Measurements from ENCODE around the gene DSTN.

Gene DSTN

GRCh38 chr20:17621229-17621968 is 51.5 kb downstream of the DSTN start:
- H3K4me1 ChIP-seq (ENCODE audit: insufficient read depth, low read length) = no peaks in the 10 kb centered on the region
- peaks cover 5% of the 10 kb centered on the region for H3K36me3 ChIP-seq (ENCODE audit: insufficient read depth, low read length)

GRCh38 chr20:17622086-17622850 is 52.4 kb downstream of the DSTN start:
- no peak overlapping the region for H2AFZ ChIP-seq (ENCODE audit: low read depth, low read length)
- H3K27me3 ChIP-seq (ENCODE audit: insufficient read depth, low read length) = no peaks in the 10 kb centered on the region
- no peaks in the 10 kb centered on the region for H3K4me1 ChIP-seq (ENCODE audit: insufficient read depth, low read length)
- peaks cover 3% of the 10 kb centered on the region for H3K36me3 ChIP-seq (ENCODE audit: insufficient read depth, low read length)
- H3K4me3 ChIP-seq (ENCODE audit: low read length) = no peak overlapping the region
- no peaks in the 10 kb centered on the region for H3K9me3 ChIP-seq (ENCODE audit: low read length)

More at GRCh38 chr20:17621229-17621968, 51.5 kb downstream of the DSTN start:
- no peak overlapping the region for H2AFZ ChIP-seq (ENCODE audit: low read depth, low read length)
- no peaks in the 10 kb centered on the region for H3K9me3 ChIP-seq (ENCODE audit: low read length)
- no peak overlapping the region for H3K4me3 ChIP-seq (ENCODE audit: low read length)
- no peaks in the 10 kb centered on the region for H3K27me3 ChIP-seq (ENCODE audit: insufficient read depth, low read length)

GRCh38 chr20:17622851-17623508 is 53.1 kb downstream of the DSTN start:
- H3K36me3 ChIP-seq (ENCODE audit: insufficient read depth, low read length) = peaks cover 3% of the 10 kb centered on the region
- no peak overlapping the region for H2AFZ ChIP-seq (ENCODE audit: low read depth, low read length)
- no peaks in the 10 kb centered on the region for H3K4me1 ChIP-seq (ENCODE audit: insufficient read depth, low read length)
- H3K4me3 ChIP-seq (ENCODE audit: low read length) = no peak overlapping the region
- H3K27me3 ChIP-seq (ENCODE audit: insufficient read depth, low read length) = no peaks in the 10 kb centered on the region
- H3K9me3 ChIP-seq (ENCODE audit: low read length) = no peaks in the 10 kb centered on the region

DNA sequence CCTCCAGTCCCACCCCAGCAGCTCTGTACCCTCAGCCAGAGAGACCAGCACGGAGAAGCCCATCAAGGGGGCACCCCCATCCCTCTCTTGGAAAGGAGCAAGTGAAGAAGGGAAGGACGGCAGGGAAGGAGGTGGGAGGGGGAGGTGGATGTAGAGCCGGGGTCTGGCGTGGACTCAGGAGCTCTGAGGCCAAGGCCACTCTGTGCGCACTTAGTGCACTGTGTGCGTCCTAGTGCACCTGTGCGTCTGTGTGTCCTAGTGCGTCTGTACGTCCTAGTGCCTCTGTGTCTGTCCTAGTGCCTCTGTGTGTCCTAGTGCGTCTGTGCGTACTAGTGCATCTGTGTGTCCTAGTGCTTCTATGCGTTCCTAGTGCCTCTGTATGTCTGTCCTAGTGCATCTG is 54.2 kb downstream of the DSTN start:
- peaks cover 3% of the 10 kb centered on the region for H3K36me3 ChIP-seq (ENCODE audit: insufficient read depth, low read length)
- no peaks in the 10 kb centered on the region for H3K9me3 ChIP-seq (ENCODE audit: low read length)
- H3K27me3 ChIP-seq (ENCODE audit: insufficient read depth, low read length) = no peaks in the 10 kb centered on the region
- no peaks in the 10 kb centered on the region for H3K4me1 ChIP-seq (ENCODE audit: insufficient read depth, low read length)
- H3K4me3 ChIP-seq (ENCODE audit: low read length) = no peak overlapping the region
- no peak overlapping the region for H2AFZ ChIP-seq (ENCODE audit: low read depth, low read length)

GRCh38 chr20:17624551-17625245 is 54.8 kb downstream of the DSTN start:
- Histone ChIP-seq H3K9me3 (ENCODE audit: low read length) (no peaks in the 10 kb centered on the region), H3K4me1 (ENCODE audit: insufficient read depth, low read length) (no peaks in the 10 kb centered on the region), H3K4me3 (ENCODE audit: low read length) (no peak overlapping the region), H3K36me3 (ENCODE audit: insufficient read depth, low read length) (peaks cover 3% of the 10 kb centered on the region), H3K27me3 (ENCODE audit: insufficient read depth, low read length) (no peaks in the 10 kb centered on the region), H2AFZ (ENCODE audit: low read depth, low read length) (no peak overlapping the region)

DNA sequence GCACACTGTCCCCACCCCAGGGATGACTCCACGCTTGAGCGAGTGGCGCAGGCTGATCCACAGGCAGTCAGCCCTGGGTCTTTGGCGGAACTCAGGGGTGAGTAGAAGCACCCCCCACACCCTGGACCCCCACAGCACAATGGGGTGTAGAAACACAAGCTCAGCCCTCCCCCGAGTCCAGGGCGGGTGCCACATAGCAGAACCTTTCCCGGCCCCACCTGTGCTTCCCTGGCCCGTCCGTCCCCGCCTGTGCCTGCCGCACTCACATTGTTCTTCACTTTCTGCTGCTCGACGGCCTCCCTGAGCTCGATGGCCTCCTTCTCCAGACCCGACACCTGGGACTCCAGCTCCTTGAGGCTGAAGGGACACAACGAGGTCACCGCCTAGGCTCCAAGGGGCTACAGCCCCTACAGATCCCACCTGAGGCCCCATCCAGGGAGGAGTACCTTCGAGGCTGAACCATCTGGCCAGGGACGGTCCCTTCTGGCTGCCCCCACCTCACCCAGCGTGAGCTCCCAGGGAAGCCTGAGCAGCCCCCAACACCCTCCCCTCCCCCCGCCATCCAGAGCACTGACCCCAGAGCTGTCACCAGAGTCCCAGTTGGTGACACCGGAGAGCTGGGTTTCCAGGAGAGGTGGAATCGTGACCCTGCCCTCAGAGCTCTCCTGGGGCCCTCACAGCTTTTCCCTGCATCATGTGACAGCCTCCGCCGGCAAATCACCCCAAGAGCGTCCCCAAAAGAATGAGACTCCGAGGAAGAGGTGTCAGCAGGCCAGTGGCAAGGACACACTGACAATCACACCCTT is 55.6 kb downstream of the DSTN start:
- H3K4me1 ChIP-seq (ENCODE audit: insufficient read depth, low read length) = no peaks in the 10 kb centered on the region
- H3K27me3 ChIP-seq (ENCODE audit: insufficient read depth, low read length) = no peaks in the 10 kb centered on the region
- H2AFZ ChIP-seq (ENCODE audit: low read depth, low read length) = no peak overlapping the region
- H3K9me3 ChIP-seq (ENCODE audit: low read length) = no peaks in the 10 kb centered on the region
- H3K36me3 ChIP-seq (ENCODE audit: insufficient read depth, low read length) = no peaks in the 10 kb centered on the region
- H3K4me3 ChIP-seq (ENCODE audit: low read length) = no peak overlapping the region

DNA sequence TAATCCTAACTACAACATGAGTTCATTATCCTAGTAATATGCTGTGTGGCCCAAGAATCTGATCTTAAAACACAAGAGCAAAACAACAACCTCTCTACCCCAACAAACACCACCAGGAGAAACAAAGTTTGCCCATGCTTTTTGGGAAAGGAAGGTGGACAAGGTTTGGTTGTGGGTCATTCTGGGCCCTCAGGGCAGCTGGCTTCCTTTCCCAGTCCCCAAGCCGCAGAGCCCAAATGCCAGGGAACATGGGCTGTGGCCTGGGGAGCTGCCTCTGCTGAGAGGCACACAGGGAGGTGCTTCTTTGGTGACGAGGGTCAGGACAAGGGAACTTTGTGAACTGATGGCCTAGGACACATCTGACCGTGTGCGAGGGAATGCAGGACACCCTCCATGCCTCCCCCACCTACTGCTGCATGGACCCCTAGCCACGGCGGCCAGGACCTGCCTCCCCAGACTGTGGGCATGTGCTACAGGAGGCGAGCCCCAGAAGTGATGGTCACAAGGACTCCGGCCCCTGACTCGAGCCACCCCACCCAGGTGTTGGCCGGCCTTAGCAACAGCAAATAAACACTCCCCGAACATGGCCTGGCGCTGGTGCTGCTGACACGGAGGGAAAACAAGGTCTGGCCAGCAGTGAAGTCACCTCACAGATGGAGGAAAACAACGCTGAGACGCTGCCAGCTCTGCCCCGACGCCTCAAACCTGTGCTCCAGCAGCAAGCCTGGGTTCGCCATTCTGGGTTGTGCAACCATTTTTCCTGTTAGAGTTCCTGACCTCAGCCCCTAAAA is 56.5 kb downstream of the DSTN start:
- Histone ChIP-seq H3K4me3 (ENCODE audit: low read length) (no peak overlapping the region), H2AFZ (ENCODE audit: low read depth, low read length) (no peak overlapping the region), H3K4me1 (ENCODE audit: insufficient read depth, low read length) (no peaks in the 10 kb centered on the region), H3K36me3 (ENCODE audit: insufficient read depth, low read length) (no peaks in the 10 kb centered on the region), H3K9me3 (ENCODE audit: low read length) (no peaks in the 10 kb centered on the region), H3K27me3 (ENCODE audit: insufficient read depth, low read length) (no peaks in the 10 kb centered on the region)

DNA sequence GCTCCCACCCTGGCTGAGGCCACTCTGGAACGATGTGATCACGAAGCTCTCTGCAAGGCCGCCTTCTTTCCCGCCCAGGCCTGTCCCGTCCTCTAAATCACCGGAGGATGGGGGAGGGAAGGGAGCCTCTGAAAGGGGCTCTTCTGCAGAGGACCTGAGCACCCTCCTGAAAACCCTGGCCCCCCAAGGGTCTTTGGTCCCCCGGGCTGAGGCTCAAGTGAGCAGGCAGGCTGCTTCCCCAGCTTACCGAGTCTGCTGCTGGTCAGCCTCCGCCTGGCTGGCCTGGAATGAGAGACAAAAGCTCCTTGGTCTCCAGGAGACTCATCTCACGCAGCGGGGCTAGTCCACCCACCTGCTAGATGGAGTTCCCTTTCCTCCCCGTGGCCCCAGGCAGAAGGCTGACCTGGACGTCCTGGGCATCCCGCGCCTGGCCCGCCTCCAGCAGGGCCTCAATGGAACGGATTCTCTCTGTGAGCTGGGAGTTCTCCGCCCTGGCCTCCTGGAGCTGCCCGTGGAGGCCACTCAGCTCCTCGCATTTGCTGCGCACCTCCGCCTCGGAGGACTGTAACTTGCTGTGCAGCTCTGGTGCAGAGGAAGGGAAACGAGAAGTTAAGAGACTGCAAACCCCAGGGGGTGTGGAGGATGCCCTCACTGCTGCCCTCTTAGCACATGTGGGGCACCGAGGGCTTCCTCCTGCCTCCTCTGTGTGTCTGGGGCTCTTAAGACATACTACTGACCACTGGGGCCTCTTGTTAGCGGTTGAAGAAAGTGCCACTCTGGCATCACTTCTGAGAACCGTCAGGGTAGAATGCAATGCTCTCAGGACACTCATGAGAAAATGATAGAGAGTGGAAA is 57.5 kb downstream of the DSTN start:
- H2AFZ ChIP-seq (ENCODE audit: low read depth, low read length) = no peak overlapping the region
- no peaks in the 10 kb centered on the region for H3K27me3 ChIP-seq (ENCODE audit: insufficient read depth, low read length)
- H3K9me3 ChIP-seq (ENCODE audit: low read length) = no peaks in the 10 kb centered on the region
- H3K4me3 ChIP-seq (ENCODE audit: low read length) = no peak overlapping the region
- no peaks in the 10 kb centered on the region for H3K4me1 ChIP-seq (ENCODE audit: insufficient read depth, low read length)
- H3K36me3 ChIP-seq (ENCODE audit: insufficient read depth, low read length) = no peaks in the 10 kb centered on the region

DNA sequence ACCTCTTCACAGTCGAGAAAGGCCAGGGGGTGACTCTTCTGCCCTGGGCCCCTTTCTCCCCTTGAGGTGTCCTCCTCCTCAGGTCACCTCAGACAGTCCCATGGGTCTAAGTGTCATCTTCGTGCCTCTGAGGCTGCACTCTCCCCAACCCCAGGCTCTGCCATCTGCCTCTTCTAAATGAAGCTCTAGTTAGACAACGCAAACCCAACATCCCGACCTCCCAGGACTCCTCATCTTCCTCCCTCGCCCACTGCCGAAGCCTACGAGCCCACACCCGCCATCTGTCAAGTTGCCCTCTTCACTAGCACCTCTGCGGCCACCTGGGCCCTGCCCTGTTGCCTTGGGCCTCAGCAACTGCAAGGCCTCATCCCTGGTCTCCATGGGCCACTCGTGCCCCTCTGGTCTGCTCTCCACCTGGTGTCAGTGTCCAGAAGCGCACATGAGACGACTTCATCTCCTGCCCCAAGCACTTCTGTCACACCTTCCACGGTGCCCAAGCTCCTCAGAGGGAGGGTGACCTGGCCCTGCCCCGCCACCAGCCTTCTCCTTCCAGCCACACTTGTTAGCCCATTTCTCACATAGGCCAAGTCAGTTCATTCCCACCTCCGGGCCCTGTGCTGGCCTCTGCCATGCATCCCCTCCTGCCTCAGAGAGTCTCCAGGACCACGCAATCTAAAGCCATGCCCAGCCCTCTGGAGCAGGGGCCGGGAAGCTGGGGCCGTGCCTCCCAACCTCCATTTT is 58.4 kb downstream of the DSTN start:
- Histone ChIP-seq H3K36me3 (ENCODE audit: insufficient read depth, low read length) (no peaks in the 10 kb centered on the region), H3K4me3 (ENCODE audit: low read length) (no peak overlapping the region), H2AFZ (ENCODE audit: low read depth, low read length) (no peak overlapping the region), H3K4me1 (ENCODE audit: insufficient read depth, low read length) (no peaks in the 10 kb centered on the region), H3K9me3 (ENCODE audit: low read length) (no peaks in the 10 kb centered on the region), H3K27me3 (ENCODE audit: insufficient read depth, low read length) (no peaks in the 10 kb centered on the region)

DNA sequence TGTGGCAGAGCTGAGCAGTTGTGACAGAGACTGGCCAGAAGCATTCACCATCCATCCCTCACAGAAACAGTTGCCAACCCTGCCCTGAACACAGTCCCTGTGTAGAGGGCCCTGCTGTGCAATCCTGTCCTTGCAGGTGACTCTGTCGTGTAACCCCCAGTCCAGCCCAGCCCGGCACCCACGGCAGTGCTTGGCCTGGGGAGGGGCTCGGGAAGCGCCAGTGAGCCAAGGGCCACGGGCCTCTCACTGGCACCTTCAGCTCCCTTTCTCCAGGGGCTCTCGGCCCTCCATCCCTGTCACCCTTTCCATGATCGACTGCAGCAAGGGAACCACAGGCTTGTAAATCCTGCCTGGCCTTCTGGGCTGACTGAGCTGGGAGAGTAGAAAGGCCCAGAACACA is 59.1 kb downstream of the DSTN start:
- H3K4me1 ChIP-seq (ENCODE audit: insufficient read depth, low read length) = no peaks in the 10 kb centered on the region
- no peaks in the 10 kb centered on the region for H3K36me3 ChIP-seq (ENCODE audit: insufficient read depth, low read length)
- no peaks in the 10 kb centered on the region for H3K9me3 ChIP-seq (ENCODE audit: low read length)
- H3K4me3 ChIP-seq (ENCODE audit: low read length) = no peak overlapping the region
- H2AFZ ChIP-seq (ENCODE audit: low read depth, low read length) = no peak overlapping the region
- no peaks in the 10 kb centered on the region for H3K27me3 ChIP-seq (ENCODE audit: insufficient read depth, low read length)

DNA sequence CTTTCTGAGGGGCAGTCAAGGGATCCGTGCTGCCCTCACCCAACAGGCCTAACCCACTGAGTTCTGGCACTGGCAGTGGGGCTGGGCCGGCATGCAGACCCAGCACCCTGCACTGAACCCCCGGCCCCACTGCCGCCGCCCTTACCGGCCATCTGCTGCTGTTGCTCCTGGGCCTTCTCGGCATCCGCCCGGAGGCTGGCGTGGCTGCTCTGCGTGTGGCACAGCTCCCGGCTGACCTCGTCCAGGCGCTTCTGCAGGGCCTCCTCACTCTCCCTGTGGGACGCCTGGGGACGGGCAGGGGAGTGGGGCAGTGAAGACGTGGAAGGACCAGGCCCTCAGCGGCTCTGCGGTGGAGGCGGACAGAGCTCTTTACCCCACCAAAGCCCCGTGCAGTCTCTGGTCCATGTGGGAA is 59.8 kb downstream of the DSTN start:
- no peaks in the 10 kb centered on the region for H3K36me3 ChIP-seq (ENCODE audit: insufficient read depth, low read length)

More for the DNA sequence above, 59.8 kb downstream of the DSTN start:
- Histone ChIP-seq H3K4me1 (ENCODE audit: insufficient read depth, low read length) (no peaks in the 10 kb centered on the region), H3K27me3 (ENCODE audit: insufficient read depth, low read length) (no peaks in the 10 kb centered on the region), H2AFZ (ENCODE audit: low read depth, low read length) (no peak overlapping the region), H3K9me3 (ENCODE audit: low read length) (no peaks in the 10 kb centered on the region), H3K4me3 (ENCODE audit: low read length) (no peak overlapping the region)

Data from neuron (in vitro differentiated cells).